Tracheal epithelial cell (primary cell): ENCODE results near the gene UPK1B. TPM values are rescaled to one million over a fixed set of nuclear protein-coding genes. Genes with fewer than 3 reads are reported as not detected.

ENCODE experiments used
- total RNA-seq: library from RNA; depleted of rRNA; stranded (reverse); fragments of >200 nt; gene quantifications from 2 replicates; pipeline ENCODE4 v1.2.1, GENCODE V29; 2014

The UPK1B gene
- 13.0 and 47.5 TPM in 2 replicates for total RNA-seq

GRCh38 chr3:119173325-119173724 is at the start of gene UPK1B:
Gene UPK1B, plus strand, starts transcription at chr3:119173598. Its CDS starts 13,144 bp downstream, at chr3:119186742.

DNA sequence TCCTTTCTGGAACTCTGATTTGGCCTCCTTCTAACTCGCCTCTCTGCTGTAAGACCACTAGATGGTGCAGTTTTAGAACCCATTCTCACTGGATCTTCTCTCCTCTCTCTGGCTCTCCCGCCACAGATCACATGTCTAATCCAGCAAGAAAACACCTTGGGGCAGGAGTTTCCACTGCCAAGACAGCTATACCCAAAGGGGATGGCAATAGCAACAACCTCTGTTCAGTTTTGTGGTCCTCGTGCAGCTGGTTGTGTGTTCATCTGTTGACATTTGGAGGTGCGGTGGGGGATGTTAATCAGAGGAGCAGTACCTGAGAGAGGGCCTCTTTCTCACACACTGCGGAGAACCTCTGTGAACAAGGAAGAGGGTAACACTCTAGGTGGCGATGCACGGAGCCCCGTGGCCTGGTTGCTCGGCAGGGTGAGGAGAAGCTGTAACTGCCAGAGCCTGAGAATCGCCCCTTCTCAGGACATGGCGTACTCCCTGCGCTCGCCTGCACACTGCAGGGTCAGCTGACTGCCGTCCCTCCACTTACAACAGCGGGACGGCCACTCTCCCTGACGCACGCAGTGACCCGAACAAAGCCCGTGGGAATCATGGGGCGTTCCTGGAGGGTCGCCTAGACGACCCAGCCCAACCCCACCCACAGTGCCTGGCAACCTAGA is 27.8 kb upstream of the UPK1B start, which contains the start of gene TEX55:
Gene TEX55, plus strand, starts transcription at position 666 of the 668 bp plus-strand sequence. CDS start 25 bp downstream, outside the sequence.

GRCh38 chr3:119240591-119241434 is 67.4 kb downstream of the UPK1B start, which contains the start of gene B4GALT4:
Gene B4GALT4, minus strand, starts transcription at chr3:119240878. Its CDS starts 10,779 bp downstream, at chr3:119230099.

Other genes with a start within 250 kb of the UPK1B start
- not detected in 2 replicates for gene IGSF11, start 138.8 kb upstream of the UPK1B start, total RNA-seq
- not detected in 2 replicates for gene TEX55, start 27.4 kb upstream of the UPK1B start, total RNA-seq
- gene B4GALT4, start 67.3 kb downstream of the UPK1B start, total RNA-seq: 25.3 and 30.1 TPM in 2 replicates
- gene ARHGAP31, start 120.8 kb downstream of the UPK1B start, total RNA-seq: 0.43 and 4.1 TPM in 2 replicates